ENCODE measurements around the gene SRP19. TPM values are rescaled to one million over a fixed set of nuclear protein-coding genes. Genes with fewer than 3 reads are reported as not detected.

Gene SRP19
- polyA plus RNA-seq, 1 donor: 58.5 TPM

Other genes with a start within 250 kb of the SRP19 start
- 24.4 TPM for gene APC, start 123.4 kb upstream of the SRP19 start, polyA plus RNA-seq (ENCODE audit: insufficient read length)
- 64.6 TPM for gene REEP5, start 60.9 kb downstream of the SRP19 start, polyA plus RNA-seq (ENCODE audit: insufficient read length)
- 23.4 TPM for gene DCP2, start 115.5 kb downstream of the SRP19 start, polyA plus RNA-seq (ENCODE audit: insufficient read length)